GM15510 (cell line): Measurements from ENCODE around the gene IL20RA.

Experiments
- POLR2A ChIP-seq: IDR thresholded peaks from 3 replicates; pipeline ENCODE4 v1.6.1; 2011; ENCODE audit warnings: borderline replicate concordance; ENCODE audit not compliant: insufficient read length; ENCODE audit errors: extremely low read depth

Gene IL20RA

GRCh38 chr6:136952714-136953260, 92.0 kb downstream of the IL20RA start:
- no peak for TF ChIP-seq POLR2A

DNA sequence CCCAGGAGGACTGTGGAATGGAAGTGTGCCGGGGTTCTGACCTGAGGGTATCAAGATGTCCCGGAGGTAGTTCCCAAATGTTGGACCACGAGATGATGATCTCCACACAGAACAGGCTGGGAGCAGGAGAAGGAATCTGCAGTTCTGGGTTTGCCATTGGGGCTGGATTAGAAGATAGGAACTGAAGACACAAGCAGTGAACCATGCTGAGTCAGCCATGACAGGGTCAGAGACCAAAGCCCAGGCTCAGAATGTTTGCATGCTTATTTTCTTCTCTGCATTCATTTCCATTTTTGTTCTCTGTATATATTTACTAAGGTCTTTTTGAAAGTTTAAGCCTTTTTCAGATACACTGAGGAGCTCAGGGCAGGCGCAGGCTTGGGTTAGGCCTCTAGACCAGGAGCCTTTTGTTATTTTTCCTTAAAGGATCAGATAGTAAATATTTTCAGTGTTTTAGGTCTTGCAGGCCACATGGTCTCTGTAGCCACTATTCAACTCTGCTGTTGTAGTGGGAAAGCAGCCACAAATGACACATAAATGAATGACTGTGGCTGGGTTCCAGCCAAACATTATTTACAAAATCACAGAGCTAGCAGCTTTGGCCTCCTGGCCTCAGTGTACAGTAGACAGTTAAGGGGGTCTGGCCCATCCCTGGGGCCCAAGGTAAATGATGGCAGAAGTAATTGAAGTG, 94.2 kb downstream of the IL20RA start:
- TF ChIP-seq POLR2A: no peak
